ENCODE results near the gene ANKRD9. TPM values are rescaled to one million over a fixed set of nuclear protein-coding genes. Genes with fewer than 3 reads are reported as not detected.

ANKRD9 gene
- total and polyA plus RNA-seq, 5 experiments from 2014 or later: 0.15 to 1.6 (median 0.43) TPM

DNA sequence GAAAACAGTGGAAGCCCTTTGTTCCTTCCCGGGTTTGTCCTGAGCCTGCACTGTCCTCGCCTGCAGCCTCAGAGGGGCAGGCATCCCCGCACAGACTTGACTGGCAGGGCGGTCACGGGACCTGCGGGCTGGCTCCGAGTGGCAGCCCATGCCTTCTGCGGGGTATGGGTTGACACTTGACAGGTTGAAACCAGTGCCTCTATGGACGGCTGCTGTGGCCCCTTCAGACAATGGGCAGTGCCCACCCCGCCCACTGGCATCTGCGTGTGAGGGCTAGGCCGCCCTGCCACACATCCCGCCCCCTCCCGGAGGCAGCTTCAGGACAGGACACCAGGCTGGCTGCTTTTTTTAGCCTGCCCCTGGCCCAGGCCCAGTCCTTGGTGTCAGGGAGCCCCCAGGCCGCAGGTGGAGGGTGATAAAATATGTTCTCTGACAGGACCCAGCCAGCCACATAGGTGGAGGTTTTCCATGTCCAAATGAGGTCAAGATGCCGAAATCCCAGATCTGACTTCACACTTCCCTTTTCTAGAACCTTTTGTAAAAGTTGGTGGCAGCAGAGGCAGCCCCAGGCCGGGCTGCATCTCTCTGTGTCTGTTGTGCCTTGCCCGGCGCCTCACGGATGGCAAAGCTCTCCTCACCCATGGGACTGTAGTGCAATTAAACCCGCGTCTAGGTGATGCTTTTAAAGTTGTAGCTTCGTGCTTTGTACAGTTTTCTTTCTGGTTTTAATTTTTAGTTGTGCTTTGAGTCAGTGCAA is 10.0 kb downstream of the ANKRD9 start:
- Mint-ChIP-seq H3K4me1 (peaks cover 0 to 10% (median 5%) of the 10 kb centered on the region in 4 donors), H3K9me3 (no peaks in the 10 kb centered on the region), H3K36me3 (peaks cover 0 to 11% (median 0%) of the 10 kb centered on the region in 3 donors), H3K27ac (peak overlapping the region in 4 of 10 donors; percentile 25 to 83 (median 40)), H3K27me3 (no peaks in the 10 kb centered on the region), H3K4me3 (no peak overlapping the region)
- ATAC-seq (no peak), DNase-seq (no peak)
- POLR2A ChIA-PET: no interaction called here

GRCh38 chr14:102498678-102499265 is 10.8 kb downstream of the ANKRD9 start:
- H3K27ac Mint-ChIP-seq: peak overlapping the region in 1 of 10 donors; percentile 41
- POLR2A ChIA-PET: interaction anchor here (0.9 kb wide), 1 partner anchor 9 kb away, joined by 3 read pairs; no protein-coding TSS in a partner anchor

DNA sequence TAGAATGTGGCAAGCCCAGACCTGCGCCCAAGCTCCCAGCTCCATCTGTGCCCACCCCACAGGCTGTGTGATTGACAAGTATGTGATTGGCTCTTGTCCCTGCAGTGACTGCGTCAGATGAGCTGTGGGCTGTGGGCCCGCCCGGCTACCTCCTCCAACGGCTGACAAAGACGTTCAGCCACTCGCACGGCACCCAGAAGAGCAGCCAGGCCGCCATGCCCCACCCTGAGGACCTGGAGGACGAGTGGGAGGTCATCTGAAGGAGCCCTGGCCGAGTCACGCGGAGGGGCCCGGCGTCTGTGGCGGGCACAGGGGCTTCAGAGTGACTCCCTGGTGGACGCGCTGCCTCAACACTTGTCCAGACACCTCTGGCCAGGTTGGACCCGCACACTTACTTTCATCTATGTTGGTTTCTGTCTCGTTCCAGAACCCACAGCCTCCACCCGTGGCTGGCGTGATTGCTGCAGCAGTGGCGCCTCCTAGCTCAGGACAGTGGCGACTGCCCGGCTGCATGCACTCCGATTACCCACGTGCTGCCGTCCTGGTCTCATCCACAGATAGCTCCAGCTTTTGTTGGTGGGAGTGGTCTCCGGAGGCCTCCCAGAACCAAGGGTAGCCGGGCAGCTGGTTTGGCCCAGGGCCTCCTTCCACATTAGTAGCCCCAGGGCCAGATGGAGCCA is 11.4 kb downstream of the ANKRD9 start:
- Mint-ChIP-seq H3K27ac (no peak overlapping the region), H3K27me3 (no peaks in the 10 kb centered on the region), H3K4me3 (no peak overlapping the region), H3K36me3 (peaks cover 0 to 11% (median 0%) of the 10 kb centered on the region in 3 donors), H3K4me1 (peaks cover 0 to 10% (median 5%) of the 10 kb centered on the region in 4 donors), H3K9me3 (no peaks in the 10 kb centered on the region)
- POLR2A ChIA-PET: interaction anchor here (0.9 kb wide), 1 partner anchor 10 kb away, joined by 3 read pairs; no protein-coding TSS in a partner anchor
- no peak for DNase-seq
- no peak for ATAC-seq

More at GRCh38 chr14:102498678-102499265, 10.8 kb downstream of the ANKRD9 start:
- peaks cover 0 to 11% (median 0%) of the 10 kb centered on the region in 3 donors for H3K36me3 Mint-ChIP-seq
- DNase-seq (no peak), ATAC-seq (no peak)
- H3K9me3 Mint-ChIP-seq: no peaks in the 10 kb centered on the region
- H3K4me1 Mint-ChIP-seq: peaks cover 0 to 10% (median 5%) of the 10 kb centered on the region in 4 donors
- no peaks in the 10 kb centered on the region for H3K27me3 Mint-ChIP-seq
- no peak overlapping the region for H3K4me3 Mint-ChIP-seq

DNA sequence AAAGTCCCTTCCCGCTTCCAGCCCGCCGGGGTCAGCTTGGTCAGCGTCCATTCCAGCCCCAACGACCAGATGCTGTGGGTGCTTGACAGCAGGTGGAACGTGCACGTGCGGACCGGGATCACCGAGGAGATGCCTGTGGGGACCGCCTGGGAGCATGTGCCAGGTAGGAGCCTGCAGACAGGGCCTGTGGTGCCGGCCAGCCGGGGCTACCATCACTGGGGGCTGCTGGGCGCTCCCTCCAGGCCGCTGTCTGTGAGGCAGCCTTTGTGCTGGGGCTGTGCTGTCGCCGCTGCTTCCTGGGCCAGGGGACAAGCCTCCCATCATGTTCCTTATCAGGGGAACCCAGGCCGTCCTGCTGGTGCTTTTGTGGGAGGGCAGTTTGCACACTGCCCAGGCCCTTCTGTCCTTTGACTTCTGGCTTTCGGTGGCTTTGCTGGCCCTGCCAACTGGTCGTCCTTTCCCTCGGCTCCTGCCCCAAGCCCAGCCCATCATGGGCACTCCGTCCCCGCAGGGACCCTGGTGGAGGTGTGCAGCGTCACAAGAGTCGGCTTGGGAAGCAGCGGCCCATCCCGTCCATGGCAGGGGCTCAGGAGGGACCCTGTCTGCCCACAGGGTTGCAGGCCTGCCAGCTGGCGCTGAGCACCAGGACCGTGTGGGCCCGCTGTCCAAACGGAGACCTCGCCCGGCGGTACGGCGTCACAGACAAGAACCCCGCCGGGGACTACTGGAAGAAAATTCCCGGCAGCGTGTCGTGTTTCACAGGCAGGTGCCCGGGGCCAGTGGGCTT is 12.4 kb downstream of the ANKRD9 start:
- Mint-ChIP-seq H3K27me3 (no peaks in the 10 kb centered on the region), H3K36me3 (peaks cover 0 to 11% (median 0%) of the 10 kb centered on the region in 3 donors), H3K4me3 (no peak overlapping the region), H3K9me3 (no peaks in the 10 kb centered on the region), H3K4me1 (peaks cover 0 to 10% (median 5%) of the 10 kb centered on the region in 4 donors), H3K27ac (no peak overlapping the region)
- DNase-seq (no peak), ATAC-seq (no peak)
- POLR2A ChIA-PET: no interaction called here

DNA sequence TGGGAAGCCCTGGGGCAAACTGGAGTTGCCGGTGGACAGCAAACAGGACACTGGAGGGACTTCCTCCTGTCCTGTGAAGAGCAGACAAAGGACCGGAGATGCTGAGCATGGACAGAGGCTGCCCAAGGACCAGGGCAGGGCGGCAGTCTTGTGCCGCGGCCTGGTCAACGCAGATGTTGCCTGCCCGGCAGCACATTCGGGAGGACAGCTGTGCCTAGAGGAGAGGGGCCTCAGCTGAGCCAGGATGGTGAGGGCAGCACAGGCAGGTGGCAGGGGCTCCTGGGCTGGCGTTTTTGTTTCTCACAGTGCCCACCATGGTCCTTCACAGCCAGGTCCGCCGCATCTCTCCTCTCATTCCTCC is 13.3 kb downstream of the ANKRD9 start:
- ATAC-seq: no peak

GRCh38 chr14:102495491-102496330 is 13.9 kb downstream of the ANKRD9 start:
- H3K4me3 Mint-ChIP-seq: no peak overlapping the region
- DNase-seq: no peak
- no peaks in the 10 kb centered on the region for H3K9me3 Mint-ChIP-seq
- H3K27me3 Mint-ChIP-seq: no peaks in the 10 kb centered on the region
- POLR2A ChIA-PET: no interaction called here
- peaks cover 0 to 13% (median 0%) of the 10 kb centered on the region in 3 donors for H3K36me3 Mint-ChIP-seq
- H3K4me1 Mint-ChIP-seq: peaks cover 0 to 8% (median 5%) of the 10 kb centered on the region in 4 donors
- no peak overlapping the region for H3K27ac Mint-ChIP-seq
- no peak for ATAC-seq

More for the DNA sequence above, 13.3 kb downstream of the ANKRD9 start:
- Mint-ChIP-seq H3K27ac (no peak overlapping the region), H3K4me1 (peaks cover 0 to 10% (median 5%) of the 10 kb centered on the region in 4 donors), H3K4me3 (no peak overlapping the region), H3K36me3 (peaks cover 0 to 11% (median 0%) of the 10 kb centered on the region in 3 donors), H3K27me3 (no peaks in the 10 kb centered on the region), H3K9me3 (no peaks in the 10 kb centered on the region)
- POLR2A ChIA-PET: no interaction called here
- no peak for DNase-seq

GRCh38 chr14:102493585-102493984 is 16.0 kb downstream of the ANKRD9 start:
- Mint-ChIP-seq H3K9me3 (no peaks in the 10 kb centered on the region), H3K27ac (no peak overlapping the region), H3K27me3 (no peaks in the 10 kb centered on the region), H3K4me3 (no peak overlapping the region), H3K36me3 (peaks cover 0 to 9% (median 0%) of the 10 kb centered on the region in 3 donors), H3K4me1 (peaks cover 0 to 2% (median 0%) of the 10 kb centered on the region in 4 donors)
- POLR2A ChIA-PET: no interaction called here
- ATAC-seq: no peak
- DNase-seq: no peak

DNA sequence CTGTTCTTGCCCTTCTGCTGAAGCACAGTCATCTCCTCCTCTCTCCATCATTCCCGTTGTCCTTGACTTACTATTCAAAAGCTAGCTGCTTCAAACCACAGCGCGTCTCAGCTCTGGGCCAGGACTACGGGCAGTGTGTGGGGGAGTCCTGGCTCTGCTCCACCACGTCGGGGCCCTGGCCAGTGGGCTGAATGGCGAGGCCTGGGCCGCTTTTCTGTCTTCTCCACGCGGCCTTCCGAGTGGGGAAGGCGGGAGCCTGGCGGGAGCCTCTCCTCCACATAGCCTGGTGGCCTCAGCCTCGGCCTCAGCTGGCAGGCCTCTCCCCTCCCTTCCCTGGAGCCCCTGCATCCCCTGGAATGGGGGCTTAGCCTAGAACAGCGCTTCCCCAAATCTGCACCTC is 16.5 kb downstream of the ANKRD9 start:
- POLR2A ChIA-PET: no interaction called here

DNA sequence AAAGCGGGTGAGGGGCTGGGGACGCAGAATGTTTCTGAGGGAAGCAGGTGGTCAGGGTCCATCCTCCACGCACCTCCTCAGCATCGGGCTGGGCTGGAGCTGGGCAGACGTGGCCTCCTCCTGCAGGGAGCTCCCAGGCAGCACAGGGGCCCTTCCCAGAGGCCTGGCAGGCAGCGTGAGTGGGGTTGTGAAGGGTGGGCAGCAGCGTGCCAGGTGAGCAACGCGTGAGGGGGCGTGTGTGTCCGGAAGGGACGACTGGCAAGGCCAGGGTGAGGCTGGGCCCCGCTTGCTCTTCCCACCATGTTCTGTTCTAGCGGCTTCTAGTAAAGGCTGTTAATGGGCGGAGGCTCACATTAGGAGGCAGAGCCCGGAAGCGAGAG is 17.1 kb downstream of the ANKRD9 start:
- no peak for ATAC-seq
- POLR2A ChIA-PET: no interaction called here
- Mint-ChIP-seq H3K27me3 (no peaks in the 10 kb centered on the region), H3K36me3 (peaks cover 0 to 5% (median 0%) of the 10 kb centered on the region in 3 donors), H3K4me1 (peaks cover 0 to 2% (median 0%) of the 10 kb centered on the region in 4 donors), H3K27ac (peak overlapping the region in 2 of 10 donors; percentile 10 to 67), H3K4me3 (no peak overlapping the region), H3K9me3 (no peaks in the 10 kb centered on the region)
- no peak for DNase-seq

More for the DNA sequence above, 16.5 kb downstream of the ANKRD9 start:
- ATAC-seq (no peak), DNase-seq (no peak)
- H3K4me1 Mint-ChIP-seq: peaks cover 0 to 2% (median 0%) of the 10 kb centered on the region in 4 donors
- H3K4me3 Mint-ChIP-seq: no peak overlapping the region
- no peaks in the 10 kb centered on the region for H3K27me3 Mint-ChIP-seq
- H3K9me3 Mint-ChIP-seq: no peaks in the 10 kb centered on the region
- peaks cover 0 to 7% (median 0%) of the 10 kb centered on the region in 3 donors for H3K36me3 Mint-ChIP-seq
- peak overlapping the region in 1 of 10 donors; percentile 67 for H3K27ac Mint-ChIP-seq

- H3K4me1 Mint-ChIP-seq: peaks cover 0 to 2% (median 0%) of the 10 kb centered on the region in 4 donors
- no peak for ATAC-seq
- no peaks in the 10 kb centered on the region for H3K27me3 Mint-ChIP-seq
- POLR2A ChIA-PET: no interaction called here
- DNase-seq: no peak
- no peak overlapping the region for H3K4me3 Mint-ChIP-seq
- no peaks in the 10 kb centered on the region for H3K9me3 Mint-ChIP-seq
- H3K27ac Mint-ChIP-seq: no peak overlapping the region
- peaks cover 0 to 3% (median 0%) of the 10 kb centered on the region in 3 donors for H3K36me3 Mint-ChIP-seq
Observed at GRCh38 chr14:102491786-102492530, 17.6 kb downstream of the ANKRD9 start.

GRCh38 chr14:102491366-102491765 is 18.2 kb downstream of the ANKRD9 start:
- POLR2A ChIA-PET: no interaction called here
- ATAC-seq (no peak), DNase-seq (no peak)
- Mint-ChIP-seq H3K9me3 (no peaks in the 10 kb centered on the region), H3K36me3 (peaks cover 0 to 9% (median 0%) of the 10 kb centered on the region in 3 donors), H3K27ac (no peak overlapping the region), H3K4me3 (no peak overlapping the region), H3K4me1 (peaks cover 0 to 3% (median 0%) of the 10 kb centered on the region in 4 donors), H3K27me3 (no peaks in the 10 kb centered on the region)

All from naive thymus-derived CD8-positive, alpha-beta T cell (primary cell).